AG20443 (cell line): Measurements from ENCODE around the gene HMGN2.

Source experiments
- DNase-seq: peaks from one replicate; pipeline ENCODE4 v3.0.0; 2012; ENCODE audit warnings: low spot score, mixed read lengths

The HMGN2 gene

GRCh38 chr1:26472320-26472900, at the start of gene HMGN2:
HMGN2 (plus strand) TSS chr1:26472440; CDS start chr1:26472613, 173 bp downstream.
- peak; percentile 90 for DNase-seq

DNA sequence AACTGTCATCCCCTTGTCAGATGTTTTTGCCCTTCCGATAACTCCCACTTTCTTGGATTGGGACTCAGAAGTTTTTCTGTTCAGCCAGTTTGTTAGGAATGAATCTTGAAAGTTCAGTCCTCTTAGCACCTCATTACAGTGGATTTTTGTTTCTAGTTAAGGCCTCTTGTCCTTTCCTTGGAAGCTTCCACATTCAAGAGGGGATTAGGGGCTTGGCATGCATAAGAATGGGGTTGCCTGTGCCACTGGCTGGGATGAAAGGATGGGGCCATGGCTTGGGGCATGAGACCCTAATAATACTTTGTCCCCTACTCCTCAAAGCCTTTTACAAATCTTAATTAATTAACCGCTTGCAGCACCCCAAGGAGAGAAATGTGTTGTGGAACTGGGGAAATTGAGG, 42.5 kb upstream of the HMGN2 start:
- no peak for DNase-seq

- peak; percentile 100 for DNase-seq
Observed at GRCh38 chr1:26431979-26432695, 40.1 kb upstream of the HMGN2 start, which contains the start of gene DHDDS. DHDDS (plus strand) TSS chr1:26432321; CDS start chr1:26432946, 625 bp downstream.

GRCh38 chr1:26432793-26433192, 39.4 kb upstream of the HMGN2 start:
- no peak for DNase-seq

GRCh38 chr1:26434161-26434752, 38.0 kb upstream of the HMGN2 start:
- no peak for DNase-seq

- no peak for DNase-seq
Observed at GRCh38 chr1:26438041-26438440, 34.2 kb upstream of the HMGN2 start.

DNA sequence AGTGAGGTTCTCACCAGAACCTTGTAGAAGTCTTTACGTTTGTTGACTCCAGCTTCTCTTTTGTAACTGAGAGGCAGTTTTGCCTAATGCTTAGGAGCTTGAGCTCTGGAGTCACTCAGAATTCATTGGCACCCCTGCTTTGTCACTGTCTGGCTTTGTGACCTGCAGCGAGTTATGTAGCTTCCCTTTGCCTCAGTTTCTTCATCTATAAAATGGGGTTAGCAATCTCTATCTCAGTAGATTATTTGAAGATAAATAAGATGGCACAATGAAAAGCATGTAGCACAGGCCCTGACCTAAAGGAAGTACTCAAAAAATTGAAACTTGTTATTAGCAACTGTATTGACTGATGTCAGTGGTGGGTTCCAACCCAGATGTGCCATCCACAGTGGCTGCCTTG, 32.0 kb upstream of the HMGN2 start:
- DNase-seq = no peak

DNA sequence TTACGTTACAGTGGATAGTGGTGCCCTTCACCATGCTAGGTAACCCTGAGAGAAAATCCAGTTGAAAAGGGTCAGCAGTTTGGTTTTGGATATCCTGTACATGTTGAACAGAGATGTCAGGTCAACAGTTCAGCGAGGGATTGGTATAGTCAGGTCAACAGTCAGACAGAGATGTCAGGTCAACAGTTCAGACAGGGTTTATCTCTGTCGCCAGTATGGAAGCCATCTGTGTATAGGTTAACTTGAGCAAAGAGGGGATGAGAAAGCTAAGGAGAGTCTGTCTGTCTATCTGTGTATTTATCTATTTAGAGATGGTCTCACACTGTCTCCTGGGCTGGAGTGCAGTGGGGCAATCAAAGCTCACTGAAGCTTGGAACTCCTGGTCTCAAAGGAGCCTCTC, 22.4 kb upstream of the HMGN2 start:
- DNase-seq = no peak

DNA sequence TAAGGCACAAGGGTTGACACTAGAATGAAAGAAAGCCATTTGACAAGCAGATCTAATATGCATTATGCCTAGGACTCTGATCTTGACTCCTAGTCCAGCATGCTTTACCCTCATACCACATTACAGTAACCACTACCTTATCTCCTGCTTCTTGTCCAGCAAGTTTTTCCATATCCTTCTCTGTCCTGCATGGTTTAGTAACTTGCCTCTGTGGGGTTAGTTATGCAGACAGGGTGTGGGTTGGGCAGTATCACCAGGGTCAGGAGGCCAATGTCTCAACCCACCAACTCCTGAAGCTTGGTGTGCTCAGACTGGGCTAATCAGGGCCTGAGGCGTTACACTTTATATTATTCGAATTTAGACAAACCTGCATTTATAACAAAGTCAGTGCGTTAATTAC, 21.3 kb upstream of the HMGN2 start:
- no peak for DNase-seq

GRCh38 chr1:26452459-26453183, 19.6 kb upstream of the HMGN2 start:
- DNase-seq = no peak

- DNase-seq = no peak
Observed at GRCh38 chr1:26459148-26459547, 13.1 kb upstream of the HMGN2 start.

DNA sequence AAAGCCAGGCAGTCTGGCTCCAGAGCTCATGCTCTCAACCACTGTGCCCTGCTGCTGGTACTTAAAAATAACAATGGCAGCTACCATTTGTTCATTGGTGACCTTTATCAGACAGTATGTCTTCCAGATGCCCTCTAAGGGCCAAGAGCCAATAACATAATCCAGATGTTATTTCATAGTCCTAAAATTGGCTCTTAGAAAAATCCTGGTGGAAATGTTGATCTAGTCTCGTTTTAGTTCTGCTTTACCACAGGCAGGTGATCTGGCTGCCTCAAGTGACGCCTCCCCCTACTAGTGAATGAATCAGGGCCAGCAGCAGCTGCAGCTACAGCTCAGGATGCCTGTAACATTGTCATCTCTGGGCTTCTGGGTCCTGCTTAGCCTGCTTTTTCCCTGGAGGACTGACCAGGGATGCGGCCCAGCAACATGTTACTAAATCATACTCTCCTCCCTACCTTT, 12.6 kb upstream of the HMGN2 start:
- no peak for DNase-seq

- DNase-seq = no peak
Observed at GRCh38 chr1:26468911-26469310, 3.3 kb upstream of the HMGN2 start.

DNA sequence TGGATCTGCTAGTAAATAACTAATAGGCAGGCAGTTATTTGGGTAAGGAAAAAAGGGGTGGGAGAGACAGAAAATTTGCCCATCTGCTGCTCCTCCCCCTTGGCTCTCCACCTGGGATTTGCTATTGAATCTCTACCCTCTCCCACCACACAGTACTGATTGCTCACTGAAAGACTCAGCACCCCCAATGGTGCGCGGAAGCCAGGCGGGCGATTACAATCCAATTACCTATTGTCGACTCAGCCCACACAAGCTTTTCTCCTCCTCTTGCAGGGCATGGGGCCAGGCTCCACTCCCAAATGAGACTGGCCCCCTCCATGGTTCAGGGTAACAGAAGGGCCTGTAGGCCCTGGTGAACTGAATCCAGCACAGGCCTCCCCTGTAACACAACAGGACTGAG, 2.7 kb upstream of the HMGN2 start:
- no peak for DNase-seq

- DNase-seq = no peak
Observed at GRCh38 chr1:26470878-26471497, 1.3 kb upstream of the HMGN2 start.

GRCh38 chr1:26471498-26472319, 531 bp upstream of the HMGN2 start:
- DNase-seq = peak; percentile 66

DNA sequence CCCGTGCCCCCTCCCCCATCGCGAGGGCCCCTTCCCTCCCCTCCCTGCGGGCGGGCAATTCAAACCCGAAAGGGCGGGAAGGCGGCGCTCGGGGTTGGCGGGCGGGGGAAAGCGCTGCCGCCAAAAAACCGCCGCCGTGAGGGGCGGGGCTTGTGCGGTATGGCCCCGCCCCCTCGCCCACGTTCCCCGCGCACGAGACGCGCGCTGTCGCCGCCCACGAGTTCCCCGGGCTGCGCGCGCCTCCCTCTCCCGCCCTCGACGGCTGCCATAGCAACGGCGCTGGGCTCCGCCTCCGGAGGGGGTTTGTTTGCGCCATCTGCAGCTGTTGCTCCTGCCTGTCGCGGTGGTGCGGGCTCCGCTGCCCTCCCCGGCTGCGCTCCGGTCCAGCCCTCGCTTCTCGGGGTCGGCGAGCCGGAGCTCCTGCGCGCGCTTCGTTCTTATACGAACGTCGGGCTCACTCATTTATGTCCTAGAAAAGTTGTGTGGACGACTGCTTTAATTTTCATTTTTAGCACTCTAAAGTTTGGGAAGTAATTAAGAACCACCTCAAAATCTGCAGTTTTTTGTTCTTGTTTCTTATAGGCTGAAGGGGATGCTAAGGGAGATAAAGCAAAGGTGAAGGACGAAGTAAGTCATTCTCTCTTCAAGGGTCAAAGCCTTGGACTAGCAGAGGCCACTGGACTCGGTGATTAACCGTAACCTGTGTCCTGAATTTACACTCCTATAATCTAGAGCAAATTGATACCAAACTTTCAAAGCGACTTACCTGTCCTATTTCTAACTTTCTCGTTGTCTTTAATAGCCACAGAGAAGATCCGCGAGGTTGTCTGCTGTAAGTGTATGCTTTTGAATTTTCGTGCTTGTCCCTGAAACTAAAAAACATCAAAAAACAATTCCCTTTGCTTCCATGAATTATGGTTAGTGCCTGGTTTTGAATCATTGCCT, 933 bp downstream of the HMGN2 start:
- peak; percentile 100 for DNase-seq

DNA sequence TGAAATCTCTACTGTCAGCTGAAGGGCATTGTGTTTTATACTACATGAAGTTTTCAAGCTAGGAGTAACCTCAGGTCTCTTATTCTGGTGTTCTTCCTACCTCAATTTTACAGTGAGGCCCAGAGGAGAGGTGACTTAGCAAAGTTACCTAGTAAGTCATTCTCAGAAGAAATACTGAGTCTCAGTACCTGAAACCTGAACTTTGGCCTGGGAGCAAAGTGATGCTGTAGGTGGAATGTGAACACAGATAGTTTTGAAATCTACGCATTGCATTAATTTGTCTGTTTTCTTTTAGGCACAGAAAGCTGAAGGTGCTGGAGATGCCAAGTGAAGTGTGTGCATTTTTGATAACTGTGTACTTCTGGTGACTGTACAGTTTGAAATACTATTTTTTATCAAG, 2.6 kb downstream of the HMGN2 start:
- DNase-seq = no peak

DNA sequence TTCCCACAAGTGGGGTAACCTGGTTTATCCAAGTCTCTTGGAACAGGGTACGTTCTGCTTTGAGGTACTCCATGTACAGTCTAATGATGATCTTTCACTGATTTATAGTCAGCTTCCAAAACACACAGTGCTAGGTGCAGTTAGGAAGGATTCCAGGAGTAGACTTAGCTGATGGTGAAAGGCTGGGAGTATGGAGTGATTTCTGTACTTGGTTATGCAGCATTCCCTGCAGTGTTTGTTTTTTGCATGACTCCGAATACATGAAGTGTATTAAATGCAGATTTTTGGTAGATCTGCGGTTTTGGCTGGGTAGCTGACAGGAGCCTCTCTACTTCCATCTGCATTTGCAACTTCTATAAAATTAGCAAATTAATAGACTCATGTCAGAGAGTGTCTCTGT, 3.7 kb downstream of the HMGN2 start:
- no peak for DNase-seq

- DNase-seq = no peak
Observed at GRCh38 chr1:26476958-26477357, 4.7 kb downstream of the HMGN2 start.
